ENCODE measurements around the gene LRMDA.
"Not testable (repeated sequence)": the region's sequence is repeated elsewhere in the genome, so short reads cannot be mapped to it uniquely, and the experiment has no call there.

LRMDA gene

GRCh38 chr10:75613685-75614504 lies 182.5 kb downstream of the LRMDA start:
- no peak for DNase-seq (ENCODE audit: low spot score)

- no peak for DNase-seq (ENCODE audit: low spot score)
Observed at GRCh38 chr10:75616076-75616475, 184.7 kb downstream of the LRMDA start.

DNA sequence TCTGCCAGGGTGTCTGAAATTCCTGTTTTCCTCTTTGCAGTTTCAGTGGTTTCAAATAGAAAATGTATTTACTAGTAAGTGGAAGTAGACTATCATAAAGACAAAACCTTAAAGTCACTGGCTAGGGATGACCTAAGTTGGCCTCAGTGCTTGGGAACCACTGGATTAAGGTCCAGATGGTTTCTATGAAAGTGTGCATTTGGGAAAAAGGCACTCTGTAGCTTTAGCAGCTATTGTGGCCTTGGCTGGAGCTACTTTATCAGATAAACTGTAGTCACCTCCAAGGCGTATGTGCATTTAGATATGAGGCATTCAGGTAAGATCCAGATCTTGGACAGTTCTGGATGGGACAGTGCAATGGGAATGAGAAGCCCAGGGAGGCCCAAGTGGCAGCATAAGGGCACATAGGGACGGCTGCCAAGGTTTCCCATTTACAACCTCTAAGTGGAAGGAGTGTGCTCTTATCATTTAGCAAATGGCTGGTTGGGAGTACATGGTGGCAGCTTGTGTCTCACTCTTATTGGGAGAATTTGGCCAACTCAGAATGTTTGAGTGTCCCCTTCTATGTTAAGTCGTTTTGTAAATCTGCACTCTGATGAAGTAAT lies 185.6 kb downstream of the LRMDA start:
- no peak for DNase-seq (ENCODE audit: low spot score)

DNA sequence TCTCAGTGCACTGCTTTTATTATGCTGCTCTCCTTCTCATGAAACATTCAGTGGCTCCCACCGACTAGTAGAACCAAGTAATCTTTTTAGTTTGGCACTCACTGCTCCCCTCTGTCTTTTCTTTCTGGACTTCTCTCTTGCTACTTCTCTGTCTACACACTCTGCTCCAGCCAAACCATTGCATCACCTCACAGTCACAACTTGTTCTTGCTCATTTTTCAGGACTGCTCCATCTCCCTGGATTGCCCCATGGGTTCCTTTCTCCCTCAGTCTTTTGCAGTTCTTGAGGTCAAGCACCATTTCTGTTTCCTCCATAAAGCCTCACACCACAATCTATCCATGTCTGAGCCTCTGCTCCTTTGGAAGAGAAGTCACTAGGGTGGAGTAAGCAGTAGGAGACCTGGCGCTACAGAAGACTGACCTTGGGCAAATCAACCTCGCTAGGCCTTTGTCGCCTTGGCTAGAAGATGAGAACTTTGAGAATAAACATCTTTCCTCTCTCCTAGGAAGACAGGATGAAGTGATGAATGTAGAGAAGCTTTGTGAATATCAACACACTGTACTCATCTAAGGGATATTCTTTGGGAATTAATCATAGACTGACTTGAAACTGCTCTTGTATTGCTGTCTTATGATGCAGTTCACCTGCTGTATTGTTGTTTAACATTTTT lies 186.2 kb downstream of the LRMDA start:
- no peak for DNase-seq (ENCODE audit: low spot score)

- no peak for DNase-seq (ENCODE audit: low spot score)
Observed at GRCh38 chr10:75619635-75620034, 188.2 kb downstream of the LRMDA start.

- DNase-seq (ENCODE audit: low spot score): no peak
Observed at GRCh38 chr10:75620356-75620755, 188.9 kb downstream of the LRMDA start.

GRCh38 chr10:75621003-75621402 lies 189.6 kb downstream of the LRMDA start:
- DNase-seq (ENCODE audit: low spot score): not testable (repeated sequence)

GRCh38 chr10:75622503-75622902 lies 191.1 kb downstream of the LRMDA start:
- no peak for DNase-seq (ENCODE audit: low spot score)

DNA sequence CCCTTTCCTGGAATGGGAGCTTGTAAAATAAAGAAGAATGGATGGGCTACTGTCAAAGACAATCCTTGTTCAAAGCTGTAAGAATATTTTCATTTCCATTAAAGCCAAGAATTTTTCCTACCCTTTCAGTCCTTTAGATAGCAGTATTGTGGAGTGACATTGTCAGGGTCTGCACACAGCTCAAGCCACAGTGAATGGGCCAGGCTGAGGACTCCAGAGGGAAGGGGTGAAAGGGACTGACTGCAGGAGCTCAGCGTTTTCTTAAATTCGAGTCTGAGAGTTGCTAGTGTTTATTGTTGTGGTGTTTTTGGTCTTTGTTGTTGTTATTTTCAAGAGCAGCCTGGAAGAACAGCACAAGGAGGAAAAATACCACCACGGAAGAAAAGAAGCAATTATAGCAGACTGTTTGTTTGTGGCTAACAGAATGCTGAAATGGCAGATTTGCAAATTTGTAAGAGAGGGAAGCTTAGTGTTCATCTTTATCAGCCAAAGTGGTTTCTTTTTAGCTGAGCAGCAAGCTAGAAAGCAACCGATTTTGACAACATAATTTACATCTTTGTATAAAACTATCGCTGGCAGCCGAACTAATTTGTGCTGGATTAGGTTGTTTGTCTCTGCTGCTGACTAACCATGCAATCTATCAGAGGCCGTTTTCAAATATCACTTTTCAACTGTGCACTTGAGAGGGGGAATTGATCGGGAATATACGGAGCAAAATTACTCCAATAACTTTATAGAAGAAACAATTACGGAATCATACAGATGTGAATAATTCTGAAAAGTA lies 192.1 kb downstream of the LRMDA start:
- DNase-seq (ENCODE audit: low spot score): no peak

GRCh38 chr10:75624638-75625037 lies 193.2 kb downstream of the LRMDA start:
- DNase-seq (ENCODE audit: low spot score): no peak

DNA sequence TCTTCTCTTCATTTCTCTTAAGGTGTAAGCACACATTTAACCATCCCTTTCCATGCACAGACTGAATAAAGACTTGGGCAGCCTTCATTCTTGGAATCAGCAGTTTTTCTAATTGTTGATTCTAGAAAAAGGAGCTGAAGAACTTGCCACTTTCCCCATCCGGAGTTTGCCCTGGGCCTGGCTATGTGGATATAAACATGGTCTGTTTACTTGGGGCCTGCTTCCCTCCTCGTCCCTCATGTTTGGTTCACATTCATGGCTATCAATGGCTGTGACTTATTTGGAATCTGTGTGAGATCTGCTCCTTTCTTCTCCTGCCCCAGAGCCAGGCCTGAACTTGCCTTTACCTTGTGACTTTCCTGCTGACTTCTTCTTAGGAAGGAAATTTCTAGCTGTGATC lies 199.3 kb downstream of the LRMDA start:
- no peak for DNase-seq (ENCODE audit: low spot score)

DNA sequence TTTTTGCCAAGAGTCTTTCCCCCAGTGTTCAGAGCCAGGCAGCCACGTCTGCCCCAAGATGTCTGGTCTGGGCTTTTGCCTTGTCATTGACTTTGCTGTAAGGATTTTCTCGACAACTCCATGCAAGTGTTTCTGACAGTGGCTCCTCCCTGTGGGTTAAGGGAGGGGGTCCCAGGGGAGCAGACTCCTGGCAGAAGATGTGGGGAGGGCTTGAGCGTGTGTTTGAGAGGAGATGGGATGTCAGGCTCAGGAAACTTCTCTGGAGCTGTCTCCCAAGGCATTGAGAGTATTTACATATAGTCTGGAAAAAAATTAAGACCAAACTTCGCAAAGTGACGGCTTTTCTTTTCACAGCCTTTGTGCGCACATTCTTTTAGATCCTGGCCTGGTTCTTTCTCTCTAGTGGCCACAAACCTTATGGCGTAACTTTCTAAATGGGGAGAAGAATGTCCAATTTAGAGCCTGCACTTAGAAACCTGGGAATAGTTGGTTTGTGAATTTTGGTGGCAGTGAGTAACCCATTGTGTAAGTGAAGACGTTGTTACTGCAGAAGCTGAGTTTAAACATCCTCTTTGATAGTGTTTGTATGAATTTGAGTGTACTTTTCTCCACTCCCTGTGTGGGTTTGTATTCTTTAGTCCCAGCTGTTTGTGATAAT lies 201.5 kb downstream of the LRMDA start:
- no peak for DNase-seq (ENCODE audit: low spot score)

GRCh38 chr10:75633568-75633967 lies 202.1 kb downstream of the LRMDA start:
- DNase-seq (ENCODE audit: low spot score): no peak

GRCh38 chr10:75634947-75635346 lies 203.5 kb downstream of the LRMDA start:
- no peak for DNase-seq (ENCODE audit: low spot score)

DNA sequence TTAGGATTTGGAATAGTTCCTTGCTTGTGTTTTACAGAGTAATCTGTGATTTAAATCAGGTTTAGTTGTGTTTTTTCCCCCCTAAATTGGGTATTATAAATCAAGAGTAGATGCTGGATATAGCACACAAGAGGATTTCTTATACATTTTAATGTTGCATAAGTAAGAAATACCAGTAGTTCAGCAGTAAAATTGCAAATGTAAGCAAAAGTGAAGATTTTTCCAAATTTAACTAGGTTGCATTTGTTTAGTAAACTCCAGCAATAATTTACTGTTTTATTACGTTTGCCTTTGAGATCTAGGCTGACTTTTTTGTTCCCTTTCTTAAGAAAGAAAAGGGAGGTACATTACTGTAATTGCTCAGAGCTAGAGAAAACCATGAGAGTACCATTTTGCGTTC lies 207.3 kb downstream of the LRMDA start:
- DNase-seq (ENCODE audit: low spot score): no peak

DNA sequence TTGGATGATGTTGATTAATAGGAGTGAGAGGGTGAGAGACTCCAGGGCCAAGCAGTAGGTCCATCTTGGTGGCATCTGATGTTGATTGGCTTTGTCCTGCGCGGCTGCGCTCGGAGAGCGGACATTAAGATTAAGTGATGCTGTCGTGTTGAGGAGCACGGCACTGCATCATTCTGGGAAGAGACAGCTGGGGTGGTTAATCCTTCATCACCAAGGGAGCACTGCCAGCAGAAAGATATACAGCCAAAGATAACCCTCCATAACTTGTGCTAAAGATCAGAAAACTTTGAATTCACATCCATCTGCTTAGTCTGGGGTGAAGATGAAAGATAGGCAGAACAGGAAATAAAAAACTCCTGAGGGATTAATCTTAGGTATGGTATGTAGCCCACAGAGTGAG lies 208.3 kb downstream of the LRMDA start:
- no peak for DNase-seq (ENCODE audit: low spot score)

DNA sequence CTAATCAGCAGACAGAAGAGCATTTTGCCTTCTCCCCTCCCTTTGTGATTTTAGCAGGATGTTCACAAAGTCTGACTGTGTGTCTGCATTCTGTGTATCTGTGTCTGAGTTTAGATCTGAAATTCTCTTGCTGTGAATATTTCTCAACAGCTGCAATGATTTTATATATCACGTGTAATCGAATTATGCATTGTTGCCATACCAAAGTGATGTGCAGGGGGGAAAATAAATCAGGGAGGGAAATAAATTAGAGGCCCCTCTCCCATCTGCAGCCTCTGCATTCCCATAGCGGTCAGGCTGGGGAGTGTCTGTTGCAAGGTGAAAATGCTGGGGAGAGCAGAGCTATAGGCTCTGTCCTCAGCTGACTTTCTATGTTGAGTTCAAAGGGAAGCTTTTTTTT lies 209.0 kb downstream of the LRMDA start:
- no peak for DNase-seq (ENCODE audit: low spot score)

GRCh38 chr10:75640803-75641202 lies 209.4 kb downstream of the LRMDA start:
- DNase-seq (ENCODE audit: low spot score): no peak

- no peak for DNase-seq (ENCODE audit: low spot score)
Observed at GRCh38 chr10:75643405-75643804, 212.0 kb downstream of the LRMDA start.

DNA sequence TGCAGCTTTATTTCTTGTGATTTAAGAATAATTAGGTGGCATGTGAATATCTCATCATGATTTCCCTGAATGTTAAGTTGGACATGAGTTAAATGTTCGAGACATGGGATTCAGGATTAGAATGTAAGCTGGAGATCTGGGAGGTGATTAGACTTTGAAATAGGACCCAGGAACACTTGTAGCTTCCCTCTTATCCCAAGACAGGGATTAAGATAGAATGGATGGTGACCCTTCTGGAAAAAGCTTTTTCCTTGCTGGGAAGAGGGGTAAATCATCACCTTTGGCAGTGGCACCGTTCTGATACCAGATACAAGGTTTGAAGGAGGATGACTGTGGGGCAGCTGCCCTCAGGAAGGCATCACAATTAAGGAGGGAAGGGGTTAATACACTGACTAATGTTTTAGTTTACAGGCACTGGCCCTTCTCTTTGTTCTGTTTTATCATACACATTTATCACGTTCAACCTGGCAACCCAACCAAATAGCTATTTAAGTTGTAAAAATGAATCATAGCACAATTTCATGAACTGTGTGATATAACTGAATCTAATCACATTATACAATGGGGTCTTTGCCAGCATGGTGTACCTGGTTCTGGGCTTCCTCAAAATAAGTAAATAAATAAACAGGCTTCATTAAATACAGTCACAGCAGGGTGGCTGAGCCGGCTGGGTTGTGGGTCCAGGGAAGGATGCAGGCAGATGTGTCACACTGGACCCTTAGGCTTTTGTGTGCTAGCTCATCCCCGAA lies 212.7 kb downstream of the LRMDA start:
- DNase-seq (ENCODE audit: low spot score): no peak

DNA sequence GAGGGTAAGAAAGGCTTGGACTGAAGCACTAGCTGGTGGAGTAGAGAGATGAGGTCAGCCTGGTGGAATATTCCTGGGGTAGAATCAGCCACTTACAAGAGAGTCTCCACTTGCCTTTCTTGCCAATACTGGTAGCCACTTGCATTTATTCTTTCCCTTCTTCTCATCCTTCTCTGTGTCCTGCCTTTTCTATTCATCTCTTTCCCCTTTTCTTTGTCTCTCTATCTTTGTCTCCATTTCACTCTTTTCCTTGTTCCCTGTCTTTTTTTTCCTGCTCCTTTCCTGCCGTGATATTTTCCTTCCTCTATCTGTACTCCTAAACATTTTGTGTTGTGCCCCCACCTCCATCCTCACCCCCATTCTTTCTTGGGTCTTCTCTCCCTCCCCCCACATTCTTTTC lies 214.3 kb downstream of the LRMDA start:
- DNase-seq (ENCODE audit: low spot score): no peak

Measured in CD4-positive, alpha-beta T cell treated with Interleukin-2 at 100 ng/mL for 4 hours (primary cell).